Activated gamma-delta T cell treated with Interleukin-2 at 50 U/mL for 16 hours (primary cell): ENCODE results near the gene HNRNPK.

Source experiments
- DNase-seq: peaks from one replicate; pipeline ENCODE4 v3.0.0-alpha.2; 2020

HNRNPK gene

GRCh38 chr9:83932011-83932410 lies 48.0 kb downstream of the HNRNPK start:
- no peak for DNase-seq

GRCh38 chr9:83930881-83931280 lies 49.1 kb downstream of the HNRNPK start:
- no peak for DNase-seq

DNA sequence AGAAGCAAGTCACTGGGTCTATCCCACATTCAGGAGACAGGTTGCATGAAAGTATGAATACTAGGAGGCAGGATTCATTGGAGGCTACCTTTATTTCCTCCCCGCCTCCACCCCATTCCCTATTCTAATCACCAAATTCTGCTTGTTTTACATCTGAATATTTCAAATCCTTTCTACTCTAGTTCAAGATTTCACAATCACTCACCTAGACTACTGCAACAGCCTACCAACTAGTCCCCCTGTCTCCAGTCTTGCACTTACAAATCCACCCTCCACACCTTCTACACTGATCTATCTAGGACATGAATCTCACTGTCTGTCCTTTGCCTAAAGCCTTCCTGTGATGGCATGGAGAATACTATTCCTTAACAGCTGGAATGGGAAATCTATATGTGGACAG lies 52.4 kb downstream of the HNRNPK start:
- no peak for DNase-seq

DNA sequence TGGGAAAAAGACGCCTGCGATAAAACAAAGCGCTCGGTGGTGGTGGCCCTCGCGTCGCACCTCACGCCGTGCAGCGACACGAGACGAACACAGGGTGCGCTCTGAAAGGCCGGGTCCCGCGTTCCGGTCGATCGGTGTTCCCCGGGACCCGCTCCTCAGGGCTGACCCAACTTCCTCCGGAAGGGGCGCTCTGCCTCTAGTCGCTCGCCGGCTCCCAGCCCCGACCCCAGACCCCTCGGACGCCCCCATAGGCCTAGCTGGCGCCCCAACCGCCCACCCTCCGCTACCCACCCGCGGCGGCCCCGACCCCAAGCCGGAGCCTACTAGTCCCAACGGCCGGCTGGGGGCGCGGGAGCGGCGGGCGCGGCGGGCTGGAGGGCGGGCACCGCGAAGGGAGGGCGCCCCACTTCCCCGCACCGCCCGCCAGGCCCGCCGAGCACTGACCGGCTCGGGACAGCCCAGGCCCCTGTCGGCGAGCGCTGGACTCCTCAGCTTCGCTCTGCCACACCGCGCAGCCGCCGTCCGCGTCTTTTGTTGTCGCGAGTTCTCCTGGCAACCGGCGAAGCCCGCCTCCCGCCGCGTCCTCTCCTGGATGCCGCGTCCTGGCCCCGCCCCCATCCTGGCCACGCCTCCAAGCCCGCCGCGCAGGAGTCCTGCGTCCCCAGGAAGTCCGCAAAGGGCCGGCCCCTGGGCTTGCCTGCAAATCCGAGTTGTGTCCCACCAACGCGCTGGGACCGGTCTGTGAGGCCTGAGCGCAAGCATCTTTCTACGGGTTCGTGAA lies 58.9 kb downstream of the HNRNPK start, which contains the start of gene KIF27:
TSS of gene KIF27 (minus strand) at position 506 of the 781 bp plus-strand sequence. CDS start 5,841 bp downstream, outside the sequence.
- DNase-seq, result peak; percentile 96

- no peak for DNase-seq
Observed at GRCh38 chr9:83920469-83920926, 59.5 kb downstream of the HNRNPK start.

DNA sequence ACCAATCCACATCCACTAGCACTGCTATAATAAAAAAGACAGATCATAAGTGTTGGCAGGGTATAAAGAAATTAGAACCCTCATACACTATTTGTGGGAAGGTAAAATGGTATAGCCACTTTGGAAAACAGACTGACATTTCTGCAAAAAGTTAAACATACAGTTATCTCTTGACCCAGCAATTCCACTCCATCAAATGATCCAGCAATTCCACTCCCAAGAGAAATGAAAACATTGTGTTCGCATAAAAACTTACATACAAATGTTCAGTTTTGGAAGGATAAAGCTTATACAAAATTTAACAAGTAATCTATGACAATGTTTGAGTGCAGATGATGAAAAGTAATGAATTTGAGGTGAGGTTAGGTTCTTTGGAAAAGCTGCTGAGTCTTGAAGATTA lies 60.9 kb downstream of the HNRNPK start:
- DNase-seq, result no peak
